NCI-H748 (cell line): ENCODE data around the gene ADCY4.

Experiments
- DNase-seq: peaks from one replicate; lab custom pipeline; 2025; ENCODE audit not compliant: unreplicated experiment; lab: John Stamatoyannopoulos, UW

ADCY4 gene

GRCh38 chr14:24317141-24317928 lies 17.5 kb downstream of the ADCY4 start:
- no peak for DNase-seq

GRCh38 chr14:24316597-24316950 lies 18.3 kb downstream of the ADCY4 start:
- DNase-seq = no peak

- peak; percentile 54 for DNase-seq
These were observed 18.9 kb downstream of the ADCY4 start for GRCh38 chr14:24315807-24316596.

- no peak for DNase-seq
These were observed 19.5 kb downstream of the ADCY4 start for GRCh38 chr14:24315243-24315806.

- DNase-seq = no peak
These were observed 20.3 kb downstream of the ADCY4 start for GRCh38 chr14:24314377-24315193.

GRCh38 chr14:24313913-24314312 lies 21.0 kb downstream of the ADCY4 start:
- no peak for DNase-seq

GRCh38 chr14:24312736-24313507 lies 21.9 kb downstream of the ADCY4 start:
- no peak for DNase-seq

GRCh38 chr14:24311837-24312615 lies 22.8 kb downstream of the ADCY4 start:
- no peak for DNase-seq

GRCh38 chr14:24310646-24311604 lies 23.9 kb downstream of the ADCY4 start, which contains the start of gene LTB4R:
Gene LTB4R, plus strand, starts transcription at chr14:24311502. Its CDS starts 4,150 bp downstream, at chr14:24315652.
- peak; percentile 91 for DNase-seq

- DNase-seq = peak; percentile 39
These were observed 24.6 kb downstream of the ADCY4 start for GRCh38 chr14:24310265-24310645.

- no peak for DNase-seq
These were observed 25.2 kb downstream of the ADCY4 start, which contains the start of gene LTB4R2 for GRCh38 chr14:24309538-24310264. Gene LTB4R2, plus strand, starts transcription at chr14:24310140. Its CDS starts 525 bp downstream, at chr14:24310665.

- DNase-seq = no peak
These were observed 26.3 kb downstream of the ADCY4 start for GRCh38 chr14:24308342-24309124.

GRCh38 chr14:24307575-24308341 lies 27.1 kb downstream of the ADCY4 start, which contains the start of gene CIDEB:
Gene CIDEB, minus strand, starts transcription at chr14:24307977. Its CDS starts 119 bp downstream, at chr14:24307858.
- peak; percentile 49 for DNase-seq

GRCh38 chr14:24307156-24307574 lies 27.7 kb downstream of the ADCY4 start:
- no peak for DNase-seq

- DNase-seq = no peak
These were observed 30.9 kb downstream of the ADCY4 start for GRCh38 chr14:24304019-24304387.
